Prostate gland (tissue), 2 donors: ENCODE data around the gene DNAJB9. TPM values are rescaled to one million over a fixed set of nuclear protein-coding genes. Genes with fewer than 3 reads are reported as not detected.
A peak's percentile ranks its signal among the peaks of the same experiment; 100 is the strongest.

ENCODE experiments used
- DNase-seq: peaks from one replicate; pipeline ENCODE4 v3.0.0-alpha.2; 2019; ENCODE audit warnings: low spot score
- H3K27ac ChIP-seq, 2 donors: fragments of 200-600 bp; sonication (generic); 2 replicates each; pipeline ENCODE4 v1.5.1; 2017 to 2019
- H3K27me3 ChIP-seq: fragments of 200-600 bp; sonication (generic); replicated peaks from 2 replicates; pipeline ENCODE4 v1.5.1; 2019; ENCODE audit not compliant: insufficient read depth
- H3K36me3 ChIP-seq, 2 donors: fragments of 200-600 bp; sonication (generic); 1 replicate in 1 of 2; 2 replicates in 1 of 2; pipeline versions ENCODE4 v1.5.1 to v1.8.1; 2017 to 2019
- H3K4me1 ChIP-seq: fragments of 200-600 bp; sonication (generic); replicated peaks from 2 replicates; pipeline ENCODE4 v1.5.1; 2019
- H3K4me3 ChIP-seq, 2 donors: fragments of 200-600 bp; sonication (generic); 2 replicates each; pipeline ENCODE4 v1.5.1; 2017 to 2019
- H3K9me3 ChIP-seq: fragments of 200-600 bp; sonication (generic); 2 replicates; pipeline ENCODE4 v1.5.1; 2017
- CTCF ChIP-seq, 4 experiments: fragments of 200-600 bp in 2 of 4; fragments of 450-650 bp in 2 of 4; sonication (generic) in 2 of 4; IDR thresholded peaks; 1 replicate in 3 of 4; 2 replicates in 1 of 4; pipeline ENCODE4 v1.5.1; 2016 to 2019; ENCODE audit warnings: antibody characterized with exemption in 4 of 4, mild to moderate bottlenecking in 2 of 4, moderate library complexity in 2 of 4
- POLR2A ChIP-seq: fragments of 450-650 bp; IDR thresholded peaks from one replicate; pipeline ENCODE4 v1.6.1; 2016; ENCODE audit warnings: antibody characterized with exemption, mild to moderate bottlenecking
- POLR2AphosphoS5 ChIP-seq: sonication (generic); formaldehyde crosslinking; IDR thresholded peaks from one replicate; pipeline ENCODE4 v1.6.1; 2017; ENCODE audit warnings: antibody characterized with exemption
- WGBS: methylation state at CpG from one replicate; pipeline ENCODE4 v1.1.5; 2018; 5-methylcytosine and 5-hydroxymethylcytosine counted together
- intact Hi-C: fragments of 100-400 bp; cut with DNase I; formaldehyde crosslinking; loops from one replicate; pipeline ENCODE4 v1.14.2; 2022
- total RNA-seq, 2 donors: library from RNA; depleted of rRNA; stranded (reverse); fragments of >200 nt; gene quantifications; one replicate each; pipeline ENCODE4 v1.1.0, GENCODE V29; 2016

The DNAJB9 gene
- total RNA-seq, 2 donors from 2014 or later, result 27.2 to 64.0 TPM

DNA sequence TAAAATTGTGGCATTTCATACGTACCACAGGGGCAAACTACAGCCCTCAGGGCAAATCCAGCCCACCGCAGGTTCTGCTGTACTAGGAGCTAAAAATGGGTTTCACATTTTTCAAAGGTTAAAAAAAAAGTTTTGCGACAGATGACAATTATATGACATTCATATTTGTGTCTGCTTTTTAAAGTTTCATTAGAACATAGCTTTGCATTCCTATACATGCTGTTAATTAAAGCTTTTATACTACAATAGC lies 43.0 kb upstream of the DNAJB9 start:
- 6% methylated on average over 3 of the region's 3 CpGs for WGBS
- intact Hi-C loops, result loop anchor here (2.0 kb wide), 1 partner anchor 42 kb away; the partner anchor contains the start of genes DNAJB9 and THAP5
- H3K36me3 ChIP-seq, result no peaks in the 10 kb centered on the region
- H3K4me3 ChIP-seq, result peak overlapping the region; percentile 51 to 74
- H3K27me3 ChIP-seq, result no peaks in the 10 kb centered on the region
- H3K4me1 ChIP-seq, result no peaks in the 10 kb centered on the region
- H3K9me3 ChIP-seq, result no peaks in the 10 kb centered on the region
- DNase-seq, result no peak
- peak overlapping the region; percentile 94 to 97 for H3K27ac ChIP-seq
- no peak for TF ChIP-seq CTCF (IDR thresholded peaks at IDR 0.05)
- TF ChIP-seq POLR2AphosphoS5, result no peak
- TF ChIP-seq POLR2A, result no peak

GRCh38 chr7:108528183-108528712 lies 41.4 kb upstream of the DNAJB9 start:
- H3K27ac ChIP-seq, result no peak overlapping the region
- 83% methylated on average over 6 of the region's 6 CpGs for WGBS
- H3K4me3 ChIP-seq, result no peak overlapping the region
- TF ChIP-seq POLR2AphosphoS5 (no peak), CTCF (IDR thresholded peaks at IDR 0.05) (no peak), POLR2A (no peak)
- DNase-seq, result no peak
- intact Hi-C loops, result no loop called here
- H3K36me3 ChIP-seq, result no peaks in the 10 kb centered on the region
- H3K27me3 ChIP-seq, result no peaks in the 10 kb centered on the region
- H3K4me1 ChIP-seq, result no peaks in the 10 kb centered on the region
- no peaks in the 10 kb centered on the region for H3K9me3 ChIP-seq

- Histone ChIP-seq H3K9me3 (no peaks in the 10 kb centered on the region), H3K4me3 (no peak overlapping the region), H3K27ac (no peak overlapping the region), H3K36me3 (no peaks in the 10 kb centered on the region), H3K27me3 (no peaks in the 10 kb centered on the region), H3K4me1 (no peaks in the 10 kb centered on the region)
- no peak for TF ChIP-seq POLR2AphosphoS5
- intact Hi-C loops, result no loop called here
- no peak for DNase-seq
- 40% methylated on average over 3 of the region's 3 CpGs for WGBS
These were observed 40.3 kb upstream of the DNAJB9 start for GRCh38 chr7:108529341-108529740.

- H3K9me3 ChIP-seq, result no peaks in the 10 kb centered on the region
- H3K27ac ChIP-seq, result no peak overlapping the region
- no peak for DNase-seq
- TF ChIP-seq POLR2AphosphoS5 (no peak), CTCF (IDR thresholded peaks at IDR 0.05) (no peak), POLR2A (no peak)
- no peaks in the 10 kb centered on the region for H3K4me1 ChIP-seq
- no peak overlapping the region for H3K4me3 ChIP-seq
- intact Hi-C loops, result no loop called here
- no peaks in the 10 kb centered on the region for H3K36me3 ChIP-seq
- H3K27me3 ChIP-seq, result no peaks in the 10 kb centered on the region
- 93% methylated on average over 3 of the region's 3 CpGs for WGBS
These were observed 36.0 kb upstream of the DNAJB9 start for GRCh38 chr7:108533712-108534111.

GRCh38 chr7:108535257-108535656 lies 34.4 kb upstream of the DNAJB9 start:
- DNase-seq, result no peak
- H3K9me3 ChIP-seq, result no peaks in the 10 kb centered on the region
- H3K36me3 ChIP-seq, result no peaks in the 10 kb centered on the region
- intact Hi-C loops, result no loop called here
- TF ChIP-seq POLR2AphosphoS5 (no peak), CTCF (IDR thresholded peaks at IDR 0.05) (no peak), POLR2A (no peak)
- H3K27ac ChIP-seq, result no peak overlapping the region
- H3K4me3 ChIP-seq, result no peak overlapping the region
- WGBS, result 77% methylated on average over 5 of the region's 5 CpGs
- H3K27me3 ChIP-seq, result no peaks in the 10 kb centered on the region
- no peaks in the 10 kb centered on the region for H3K4me1 ChIP-seq
